Measurements from ENCODE around the gene RDX. TPM values are rescaled to one million over a fixed set of nuclear protein-coding genes. Genes with fewer than 3 reads are reported as not detected.
A peak's percentile ranks its signal among the peaks of the same experiment; 100 is the strongest.

Gene RDX
- total and polyA plus RNA-seq, 2 of the 8 experiments (the other 6 are each of a cell fraction or from before 2014, with no cell fraction given), result 27.4 to 100 TPM

DNA sequence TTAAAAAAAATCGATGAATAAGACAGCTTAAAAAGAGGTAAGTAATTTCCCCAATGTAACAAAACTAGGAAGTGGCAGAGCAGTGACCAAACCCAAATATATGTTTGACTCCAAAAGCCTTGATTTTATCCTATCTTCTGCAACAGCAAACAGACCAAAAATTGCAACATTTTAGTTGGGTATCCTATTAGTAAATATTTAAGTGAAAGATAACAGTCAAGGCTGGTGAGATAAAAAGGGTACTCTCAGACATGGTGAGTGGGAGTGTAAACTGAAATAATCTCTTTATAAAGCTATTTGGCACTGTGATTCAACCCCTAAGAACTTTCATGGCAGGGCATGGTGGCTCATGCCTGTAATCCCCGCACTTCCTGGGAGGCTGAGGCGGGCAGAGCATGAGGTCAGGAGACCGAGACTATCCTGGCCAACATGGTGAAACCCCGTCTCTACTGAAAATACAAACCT lies 1.9 kb upstream of the RDX start:
- H3K56ac ChIP-seq (replicated peaks; ENCODE audit: insufficient read length, low read depth, low read length), result no peak overlapping the region
- 94% methylated on average over 5 of the region's 5 CpGs; no CpG with 5 or more reads in 1 of the 2 experiments for WGBS, 2 experiments (ENCODE audit: extremely low coverage in 1 of 2, insufficient coverage in 1 of 2, insufficient read length in 1 of 2, insufficient replicate concordance in 2 of 2, low coverage in 1 of 2, low lambda C conversion rate in 2 of 2, missing lambda C conversion rate in 1 of 2)
- H4K8ac ChIP-seq (ENCODE audit: extremely low read depth, insufficient read depth, low read length), result no peak overlapping the region
- H2BK15ac ChIP-seq (ENCODE audit: low read length), result no peak overlapping the region
- H4K91ac ChIP-seq (replicated peaks; ENCODE audit: insufficient read length, low read length), result no peak overlapping the region
- no peak overlapping the region for H3K18ac ChIP-seq (ENCODE audit: extremely low read depth, low read length)
- H3K79me2 ChIP-seq (ENCODE audit: control insufficient read depth in 1 of 2, insufficient read depth in 2 of 2, low read length in 2 of 2), result peaks cover 4 to 27% of the 10 kb centered on the region in 2 experiments
- no peak overlapping the region for H4K5ac ChIP-seq (ENCODE audit: insufficient read length, low read depth, low read length)
- H2BK5ac ChIP-seq (ENCODE audit: low read depth, low read length), result no peak overlapping the region
- no peak overlapping the region for H3K23ac ChIP-seq (ENCODE audit: insufficient read length)
- H3K9me3 ChIP-seq (ENCODE audit: insufficient read depth in 2 of 2, low read depth in 1 of 2, low read length in 1 of 2), result no peaks in the 10 kb centered on the region; a peak in 1 of 4 replicates
- POLR2A ChIA-PET (ENCODE audit: partially characterized antibody), result interaction anchor here (0.7 kb wide), 1 partner anchor 76 kb away, joined by 3 read pairs; no protein-coding TSS in a partner anchor
- no peak overlapping the region for H2AFZ ChIP-seq (ENCODE audit: low read length)
- H3K4me1 ChIP-seq (replicated peaks in 1 of 4; ENCODE audit: control insufficient read depth in 3 of 4, insufficient read depth in 4 of 4, low read length in 3 of 4), result peaks cover 4 to 11% (median 6%) of the 10 kb centered on the region in 4 experiments; a peak in 5 of 7 replicates
- no peaks in the 10 kb centered on the region for H3K27me3 ChIP-seq (replicated peaks in 1 of 4; ENCODE audit: control insufficient read depth in 3 of 4, extremely low read depth in 1 of 4, insufficient read depth in 3 of 4, low read length in 3 of 4)
- H3K79me1 ChIP-seq (ENCODE audit: low read depth, low read length), result no peaks in the 10 kb centered on the region
- H3K36me3 ChIP-seq (ENCODE audit: control insufficient read depth in 2 of 4, insufficient read depth in 4 of 4, low read length in 3 of 4), result no peaks in the 10 kb centered on the region
- no peak overlapping the region for H2BK120ac ChIP-seq (replicated peaks; ENCODE audit: low read depth, low read length)
- no peak overlapping the region for H3K4me2 ChIP-seq (ENCODE audit: insufficient read depth in 1 of 2, low read depth in 2 of 2, low read length in 2 of 2)
- no peaks in the 10 kb centered on the region; the same call in 1 of the 2 replicates for H3K23me2 ChIP-seq (ENCODE audit: low read depth, low read length)
- no peak overlapping the region for H3K9ac ChIP-seq (replicated peaks in 1 of 4; ENCODE audit: extremely low read depth in 1 of 4, low read depth in 3 of 4, low read length in 3 of 4)
- CTCF ChIA-PET (ENCODE audit: partially characterized antibody), result interaction anchor here (1.3 kb wide), 1 partner anchor 8 kb away, joined by 4 read pairs; no protein-coding TSS in a partner anchor
- 0 out of 2 replicates have a peak overlapping the region, but pooled peaks have one; percentile 23 for H2BK12ac ChIP-seq (ENCODE audit: low read depth, low read length)
- H2BK20ac ChIP-seq (ENCODE audit: low read length), result 0 out of 2 replicates have a peak overlapping the region, but pooled peaks have one; percentile 9
- FAIRE-seq (no peak), DNase-seq (ENCODE audit: low read depth in 1 of 2, low spot score in 2 of 2) (no peak)
- no peak overlapping the region for H3K14ac ChIP-seq (ENCODE audit: insufficient read length)
- H2AK5ac ChIP-seq (ENCODE audit: low read depth, low read length), result no peak overlapping the region
- H3K4me3 ChIP-seq (ENCODE audit: extremely low read depth in 1 of 4, insufficient read depth in 2 of 4, low read depth in 3 of 4, low read length in 4 of 4), result 0 out of 8 replicates have a peak overlapping the region, but pooled peaks of 1 of the 4 experiments have one; percentile 93
- H4K20me1 ChIP-seq (replicated peaks in 1 of 2; ENCODE audit: control insufficient read depth in 1 of 2, insufficient read depth in 2 of 2, low read length in 2 of 2), result peaks cover 4% of the 10 kb centered on the region in 2 experiments
- no peak overlapping the region for H3K27ac ChIP-seq (ENCODE audit: low read depth, low read length)
- H3K4ac ChIP-seq (replicated peaks; ENCODE audit: insufficient read length, low read depth, low read length), result no peak overlapping the region
- TF ChIP-seq HDAC2 (IDR thresholded peaks at IDR 0.05; ENCODE audit: borderline replicate concordance in 1 of 2, low read depth in 2 of 2, low read length in 2 of 2) (no peak), KDM1A (IDR thresholded peaks at IDR 0.05; ENCODE audit: borderline replicate concordance, low read length) (no peak), JUND (IDR thresholded peaks at IDR 0.05; ENCODE audit: low read length) (no peak), RBBP5 (IDR thresholded peaks at IDR 0.05; ENCODE audit: borderline replicate concordance, low read depth, low read length) (no peak), KDM4A (IDR thresholded peaks at IDR 0.05; ENCODE audit: low read depth, low read length, severe bottlenecking) (no peak), BCL11A (IDR thresholded peaks at IDR 0.05; ENCODE audit: low read depth in 2 of 2, low read length in 2 of 2) (no peak), POU5F1 (IDR thresholded peaks at IDR 0.05; ENCODE audit: low read depth, low read length) (no peak), CHD2 (IDR thresholded peaks at IDR 0.05; ENCODE audit: low read length) (no peak), KDM5A (IDR thresholded peaks at IDR 0.05; ENCODE audit: low read length) (no peak), SAP30 (IDR thresholded peaks at IDR 0.05; ENCODE audit: insufficient read depth, insufficient replicate concordance, low read length) (no peak), EP300 (IDR thresholded peaks at IDR 0.05; ENCODE audit: borderline replicate concordance in 1 of 2, low read depth in 2 of 2, low read length in 2 of 2) (no peak)
- TF ChIP-seq, protein P1, sequence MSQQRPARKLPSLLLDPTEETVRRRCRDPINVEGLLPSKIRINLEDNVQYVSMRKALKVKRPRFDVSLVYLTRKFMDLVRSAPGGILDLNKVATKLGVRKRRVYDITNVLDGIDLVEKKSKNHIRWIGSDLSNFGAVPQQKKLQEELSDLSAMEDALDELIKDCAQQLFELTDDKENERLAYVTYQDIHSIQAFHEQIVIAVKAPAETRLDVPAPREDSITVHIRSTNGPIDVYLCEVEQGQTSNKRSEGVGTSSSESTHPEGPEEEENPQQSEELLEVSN (IDR thresholded peaks at IDR 0.05), result no peak

All from H1 (cell line).